ENCODE results near the gene GNG13.
"Not testable (repeated sequence)": the region's sequence is repeated elsewhere in the genome, so short reads cannot be mapped to it uniquely, and the experiment has no call there.

GNG13 gene

GRCh38 chr16:840561-841454 lies 40.3 kb upstream of the GNG13 start:
- Mint-ChIP-seq H3K4me1 (peaks cover 4% of the 10 kb centered on the region), H3K36me3 (ENCODE audit: low read depth) (peaks cover 12% of the 10 kb centered on the region), H3K27me3 (ENCODE audit: low read depth) (peaks cover 22% of the 10 kb centered on the region), H3K27ac (no peak overlapping the region), H3K9me3 (peaks cover 24% of the 10 kb centered on the region), H3K4me3 (no peak overlapping the region)
- no peak for TF ChIP-seq CTCF (IDR thresholded peaks at IDR 0.05; ENCODE audit: unreplicated experiment in 3 of 3)

- Mint-ChIP-seq H3K9me3 (peaks cover 23% of the 10 kb centered on the region), H3K36me3 (ENCODE audit: low read depth) (peaks cover 6% of the 10 kb centered on the region), H3K27ac (no peak overlapping the region), H3K4me1 (peaks cover 4% of the 10 kb centered on the region), H3K4me3 (no peak overlapping the region), H3K27me3 (ENCODE audit: low read depth) (peaks cover 16% of the 10 kb centered on the region)
- TF ChIP-seq CTCF (IDR thresholded peaks at IDR 0.05; ENCODE audit: unreplicated experiment in 3 of 3), result no peak
Measured at GRCh38 chr16:839643-840408, 39.3 kb upstream of the GNG13 start.

DNA sequence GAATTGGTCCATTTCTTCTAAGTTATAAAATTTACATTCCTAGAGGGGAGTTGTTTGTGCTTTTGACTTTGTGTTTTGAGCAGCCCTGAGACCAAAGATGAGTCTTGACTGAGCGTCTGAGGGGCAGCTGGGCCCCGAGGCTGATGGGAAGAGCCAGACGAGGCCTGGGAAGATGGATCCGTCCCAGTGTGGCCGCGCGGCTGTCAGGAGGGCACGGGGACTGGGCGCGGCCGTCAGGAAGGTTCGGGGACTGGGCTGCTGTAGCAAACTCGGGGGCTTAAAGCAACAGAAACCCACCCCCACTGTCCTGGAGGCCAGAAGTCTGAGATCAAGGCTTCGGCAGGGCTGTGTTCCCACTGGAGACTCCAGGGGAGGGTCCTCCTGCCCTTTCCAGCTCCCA lies 38.2 kb upstream of the GNG13 start:
- Mint-ChIP-seq H3K4me1 (peaks cover 4% of the 10 kb centered on the region), H3K36me3 (ENCODE audit: low read depth) (peaks cover 6% of the 10 kb centered on the region), H3K4me3 (no peak overlapping the region), H3K27me3 (ENCODE audit: low read depth) (peaks cover 20% of the 10 kb centered on the region), H3K9me3 (peaks cover 30% of the 10 kb centered on the region), H3K27ac (no peak overlapping the region)
- no peak for TF ChIP-seq CTCF (IDR thresholded peaks at IDR 0.05; ENCODE audit: unreplicated experiment in 3 of 3)

- not testable (repeated sequence) for H3K4me3 Mint-ChIP-seq; H3K36me3 Mint-ChIP-seq (ENCODE audit: low read depth); H3K4me1 Mint-ChIP-seq; H3K27ac Mint-ChIP-seq
- Mint-ChIP-seq H3K9me3 (peaks cover 30% of the 10 kb centered on the region), H3K27me3 (ENCODE audit: low read depth) (peaks cover 33% of the 10 kb centered on the region)
Measured at GRCh38 chr16:836822-837221, 36.3 kb upstream of the GNG13 start.

DNA sequence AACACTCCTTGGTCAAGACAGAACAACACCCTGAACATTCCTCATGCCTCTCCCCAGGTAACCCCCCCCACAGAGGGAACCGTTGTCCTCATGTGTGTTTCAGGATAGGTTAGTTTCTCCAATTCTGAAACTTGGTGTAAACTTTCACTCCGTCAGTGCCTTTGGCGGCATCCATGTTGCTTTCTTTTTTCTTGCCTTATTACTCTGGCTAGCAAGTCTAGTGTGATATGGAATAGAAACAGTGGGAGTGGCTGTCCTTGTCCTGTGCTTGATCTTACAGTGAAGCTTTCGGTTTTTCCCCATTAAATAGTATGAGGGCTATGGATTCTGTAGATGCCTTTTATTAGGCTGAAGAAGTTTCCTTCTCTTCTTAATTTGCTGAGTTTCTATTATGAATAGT lies 35.7 kb upstream of the GNG13 start:
- peaks cover 29% of the 10 kb centered on the region for H3K27me3 Mint-ChIP-seq (ENCODE audit: low read depth)
- no peak overlapping the region for H3K4me3 Mint-ChIP-seq
- H3K9me3 Mint-ChIP-seq, result peaks cover 30% of the 10 kb centered on the region
- peaks cover 6% of the 10 kb centered on the region for H3K36me3 Mint-ChIP-seq (ENCODE audit: low read depth)
- H3K4me1 Mint-ChIP-seq, result no peaks in the 10 kb centered on the region
- no peak overlapping the region for H3K27ac Mint-ChIP-seq
- TF ChIP-seq CTCF (IDR thresholded peaks at IDR 0.05; ENCODE audit: unreplicated experiment in 3 of 3), result no peak

- Mint-ChIP-seq H3K4me3 (no peak overlapping the region), H3K4me1 (no peaks in the 10 kb centered on the region), H3K27me3 (ENCODE audit: low read depth) (peaks cover 27% of the 10 kb centered on the region), H3K9me3 (peaks cover 30% of the 10 kb centered on the region), H3K27ac (no peak overlapping the region), H3K36me3 (ENCODE audit: low read depth) (peaks cover 6% of the 10 kb centered on the region)
- no peak for TF ChIP-seq CTCF (IDR thresholded peaks at IDR 0.05; ENCODE audit: unreplicated experiment in 3 of 3)
Measured at GRCh38 chr16:835373-835772, 34.8 kb upstream of the GNG13 start.
